H1 (cell line): ENCODE measurements around the gene LAX1. TPM values are rescaled to one million over a fixed set of nuclear protein-coding genes. Genes with fewer than 3 reads are reported as not detected.

Experiments used
- CTCF ChIA-PET: fragments of 300-600 bp; sonication (Branson Sonifier 250); formaldehyde crosslinking; loops from one replicate; lab custom pipeline; 2021; ENCODE audit not compliant: partially characterized antibody; lab: Charles Lee
- POLR2A ChIA-PET: fragments of 300-600 bp; sonication (Branson Sonifier 250); formaldehyde crosslinking; loops from one replicate; lab custom pipeline; 2021; ENCODE audit warnings: inconsistent platforms; ENCODE audit not compliant: partially characterized antibody; lab: Charles Lee
- DNase-seq, 2 experiments: peaks; one replicate each; pipeline versions ENCODE4 v3.0.0 to v3.0.0-alpha.2; 2010 to 2022; ENCODE audit warnings: low spot score in 2 of 2, low read depth in 1 of 2, mixed read lengths in 1 of 2
- FAIRE-seq: peaks from 2 replicates; lab custom pipeline; 2011; peaks lifted over from hg19 to GRCh38; lab: Jason Lieb, UNC
- H2AFZ ChIP-seq: 2 replicates; pipeline ENCODE4 v1.8.1; 2012; ENCODE audit warnings: low read length, inconsistent platforms
- H2AK5ac ChIP-seq: 2 replicates; pipeline ENCODE4 v1.6.1; 2013; ENCODE audit warnings: low read depth, low read length
- H2BK120ac ChIP-seq: replicated peaks from 2 replicates; pipeline ENCODE3; 2013; ENCODE audit warnings: low read depth, low read length, inconsistent platforms
- H2BK12ac ChIP-seq: 2 replicates; pipeline ENCODE4 v1.6.1; 2013; ENCODE audit warnings: low read depth, low read length
- H2BK15ac ChIP-seq: 2 replicates; pipeline ENCODE4 v1.6.1; 2013; ENCODE audit warnings: low read length
- H2BK20ac ChIP-seq: 2 replicates; pipeline ENCODE4 v1.6.1; 2013; ENCODE audit warnings: low read length
- H2BK5ac ChIP-seq: 2 replicates; pipeline ENCODE4 v1.6.1; 2013; ENCODE audit warnings: low read depth, low read length
- H3K14ac ChIP-seq: 2 replicates; pipeline ENCODE4 v1.6.1; 2013; ENCODE audit warnings: inconsistent platforms; ENCODE audit not compliant: insufficient read length
- H3K18ac ChIP-seq: 2 replicates; pipeline ENCODE4 v1.6.1; 2013; ENCODE audit warnings: low read length; ENCODE audit errors: extremely low read depth
- H3K23ac ChIP-seq: 2 replicates; pipeline ENCODE4 v1.6.1; 2013; ENCODE audit warnings: inconsistent platforms; ENCODE audit not compliant: insufficient read length
- H3K23me2 ChIP-seq: 2 replicates; pipeline ENCODE4 v1.6.1; 2013; ENCODE audit warnings: low read depth, low read length
- H3K27ac ChIP-seq: 2 replicates; pipeline ENCODE4 v1.6.1; 2011; ENCODE audit warnings: low read depth, low read length, inconsistent platforms
- H3K27me3 ChIP-seq, 4 experiments: replicated peaks in 1 of 4; 1 replicate in 1 of 4; 2 replicates in 3 of 4; pipeline versions ENCODE4 v1.6.1 to v1.8.1; 2011 to 2013; ENCODE audit warnings: low read length in 3 of 4, mild to moderate bottlenecking in 3 of 4, inconsistent platforms in 2 of 4, mixed read lengths in 2 of 4, moderate library complexity in 1 of 4; ENCODE audit not compliant: control insufficient read depth in 3 of 4, insufficient read depth in 3 of 4; ENCODE audit errors: extremely low read depth in 1 of 4
- H3K36me3 ChIP-seq, 4 experiments: 2 replicates each; pipeline versions ENCODE4 v1.6.1 to v1.8.1; 2011 to 2013; ENCODE audit warnings: mild to moderate bottlenecking in 4 of 4, low read length in 3 of 4, moderate library complexity in 2 of 4, control low read depth in 1 of 4, inconsistent platforms in 1 of 4; ENCODE audit not compliant: insufficient read depth in 4 of 4, control insufficient read depth in 2 of 4
- H3K4ac ChIP-seq: replicated peaks from 2 replicates; pipeline ENCODE3; 2013; ENCODE audit warnings: low read length, low read depth, mixed read lengths, inconsistent platforms; ENCODE audit not compliant: insufficient read length
- H3K4me1 ChIP-seq, 4 experiments: replicated peaks in 1 of 4; 1 replicate in 1 of 4; 2 replicates in 3 of 4; pipeline versions ENCODE4 v1.6.1 to v1.8.1; 2011 to 2013; ENCODE audit warnings: low read length in 3 of 4, inconsistent platforms in 2 of 4, mixed read lengths in 1 of 4; ENCODE audit not compliant: insufficient read depth in 4 of 4, control insufficient read depth in 3 of 4
- H3K4me2 ChIP-seq, 2 experiments: 2 replicates each; pipeline versions ENCODE4 v1.6.1 to v1.8.1; 2011 to 2013; ENCODE audit warnings: low read depth in 2 of 2, low read length in 2 of 2, control low read depth in 1 of 2, inconsistent platforms in 1 of 2, mild to moderate bottlenecking in 1 of 2; ENCODE audit not compliant: insufficient read depth in 1 of 2
- H3K4me3 ChIP-seq, 4 experiments: fragments of 200-600, 300-600 bp in 1 of 4; sonication (generic), shearing (Covaris generic), sonication (Bioruptor Twin) in 1 of 4; 2 replicates each; pipeline versions ENCODE4 v1.5.1 to v1.8.1; 2011 to 2016; ENCODE audit warnings: low read length in 4 of 4, low read depth in 3 of 4, control low read depth in 2 of 4, inconsistent platforms in 2 of 4, mild to moderate bottlenecking in 2 of 4, mixed read lengths in 1 of 4, moderate library complexity in 1 of 4; ENCODE audit not compliant: insufficient read depth in 2 of 4; ENCODE audit errors: extremely low read depth in 1 of 4
- H3K56ac ChIP-seq: replicated peaks from 2 replicates; pipeline ENCODE3; 2013; ENCODE audit warnings: low read depth, mild to moderate bottlenecking, mixed read lengths, low read length, inconsistent platforms; ENCODE audit not compliant: insufficient read length
- H3K79me1 ChIP-seq: 2 replicates; pipeline ENCODE4 v1.6.1; 2013; ENCODE audit warnings: low read depth, low read length, control low read depth
- H3K79me2 ChIP-seq, 2 experiments: 2 replicates each; pipeline versions ENCODE4 v1.6.1 to v1.8.1; 2012 to 2013; ENCODE audit warnings: low read length in 2 of 2, mild to moderate bottlenecking in 2 of 2, inconsistent platforms in 1 of 2; ENCODE audit not compliant: insufficient read depth in 2 of 2, control insufficient read depth in 1 of 2
- H3K9ac ChIP-seq, 4 experiments: replicated peaks in 1 of 4; 1 replicate in 1 of 4; 2 replicates in 3 of 4; pipeline versions ENCODE4 v1.6.1 to v1.8.1; 2011 to 2013; ENCODE audit warnings: low read depth in 3 of 4, low read length in 3 of 4, control low read depth in 2 of 4, mild to moderate bottlenecking in 2 of 4, moderate library complexity in 2 of 4, inconsistent platforms in 1 of 4; ENCODE audit errors: extremely low read depth in 1 of 4
- H3K9me3 ChIP-seq, 2 experiments: 2 replicates each; pipeline versions ENCODE4 v1.6.1 to v1.8.1; 2012 to 2013; ENCODE audit warnings: mild to moderate bottlenecking in 2 of 2, moderate library complexity in 2 of 2, control low read depth in 1 of 2, inconsistent platforms in 1 of 2, low read depth in 1 of 2, low read length in 1 of 2, mixed read lengths in 1 of 2; ENCODE audit not compliant: insufficient read depth in 2 of 2
- H4K20me1 ChIP-seq, 2 experiments: replicated peaks in 1 of 2; 2 replicates each; pipeline versions ENCODE3 to v1.8.1; 2011 to 2013; ENCODE audit warnings: inconsistent platforms in 2 of 2, low read length in 2 of 2, mild to moderate bottlenecking in 1 of 2; ENCODE audit not compliant: insufficient read depth in 2 of 2, control insufficient read depth in 1 of 2
- H4K5ac ChIP-seq: 2 replicates; pipeline ENCODE4 v1.6.1; 2013; ENCODE audit warnings: low read length, low read depth, mixed read lengths, inconsistent platforms; ENCODE audit not compliant: insufficient read length
- H4K8ac ChIP-seq: 2 replicates; pipeline ENCODE4 v1.8.0; 2013; ENCODE audit warnings: mild to moderate bottlenecking, moderate library complexity, low read length, inconsistent platforms; ENCODE audit not compliant: insufficient read depth; ENCODE audit errors: extremely low read depth
- H4K91ac ChIP-seq: replicated peaks from 2 replicates; pipeline ENCODE3; 2013; ENCODE audit warnings: low read length, mixed read lengths, inconsistent platforms; ENCODE audit not compliant: insufficient read length
- ASH2L ChIP-seq: fragments of 200-600, 300-600 bp; sonication (generic); IDR thresholded peaks from one replicate; pipeline ENCODE4 v1.7.1; 2017; ENCODE audit warnings: low read length
- CEBPB ChIP-seq: IDR thresholded peaks from 2 replicates; pipeline ENCODE4 v1.6.1; 2012; ENCODE audit warnings: low read depth, low read length
- HDAC2 ChIP-seq, 2 experiments: fragments of 300-600 bp in 1 of 2; sonication (generic) in 1 of 2; IDR thresholded peaks; 2 replicates each; pipeline ENCODE4 v1.6.1; 2011 to 2012; ENCODE audit warnings: low read depth in 2 of 2, low read length in 2 of 2, mild to moderate bottlenecking in 2 of 2, moderate library complexity in 2 of 2, borderline replicate concordance in 1 of 2, inconsistent platforms in 1 of 2
- HDAC6 ChIP-seq: IDR thresholded peaks from one replicate; pipeline ENCODE4 v1.7.1; 2012; ENCODE audit warnings: low read depth, mild to moderate bottlenecking, inconsistent platforms, low read length, moderate library complexity
- PHF8 ChIP-seq: fragments of 200-600 bp; sonication (generic); conservative IDR thresholded peaks from 2 replicates; pipeline ENCODE4 v1.7.1; 2012; ENCODE audit warnings: low read depth, mild to moderate bottlenecking, inconsistent platforms, low read length, moderate library complexity
- SAP30 ChIP-seq: fragments of 300-600 bp; sonication (generic); IDR thresholded peaks from 2 replicates; pipeline ENCODE4 v1.7.1; 2012; ENCODE audit warnings: low read length, moderate library complexity, mild to moderate bottlenecking, inconsistent platforms; ENCODE audit not compliant: insufficient read depth, insufficient replicate concordance
- SIN3A ChIP-seq, 2 experiments: IDR thresholded peaks in 1 of 2; conservative IDR thresholded peaks in 1 of 2; 2 replicates each; pipeline ENCODE4 v1.6.1; 2011 to 2012; ENCODE audit warnings: low read length in 2 of 2, improper control_type of control experiment in 1 of 2, low read depth in 1 of 2, mild to moderate bottlenecking in 1 of 2
- SIX5 ChIP-seq: IDR thresholded peaks from 2 replicates; pipeline ENCODE4 v1.6.1; 2011; ENCODE audit warnings: mild to moderate bottlenecking, low read depth, low read length
- YY1 ChIP-seq: IDR thresholded peaks from 2 replicates; pipeline ENCODE4 v1.6.1; 2011; ENCODE audit warnings: low read depth, mild to moderate bottlenecking, low read length
- WGBS, 2 experiments: shearing (Covaris generic) in 1 of 2; methylation state at CpG; one replicate each; pipeline versions ENCODE4 v1.1.6 to v1.1.7; 2013 to 2015; ENCODE audit warnings: low lambda C conversion rate in 2 of 2, mixed read lengths in 2 of 2, inconsistent platforms in 1 of 2, low coverage in 1 of 2, missing lambda C conversion rate in 1 of 2; ENCODE audit not compliant: insufficient replicate concordance in 2 of 2, insufficient coverage in 1 of 2, insufficient read length in 1 of 2; ENCODE audit errors: extremely low coverage in 1 of 2, missing lambda C conversion rate in 1 of 2; 5-methylcytosine and 5-hydroxymethylcytosine counted together
- polyA plus RNA-seq, 7 experiments: library from polyadenylated mRNA; depleted of rRNA in 3 of 7; stranded (reverse) in 5 of 7; unstranded in 2 of 7; fragments of >200 nt in 5 of 7; fragments of 200-250 nt in 2 of 7; gene quantifications; 1 replicate in 5 of 7; 2 replicates in 1 of 7; 4 replicates in 1 of 7; pipeline versions ENCODE4 v1.2.1 to v1.2.3, GENCODE V29; 2011 to 2013; ENCODE audit warnings: missing spikeins in 2 of 7, mixed read lengths in 2 of 7
- total RNA-seq: library from RNA; stranded (reverse); fragmentation: NEBNext Ultra II Directional; extraction: Animal tissue kit (Norgen Biotek cat#: 25700); gene quantifications from 2 replicates; pipeline ENCODE4 v1.2.1, GENCODE V29; 2021
- TF ChIP-seq, protein P1 (sequence below), 3 experiments: IDR thresholded peaks; 1 replicate in 2 of 3; 2 replicates in 1 of 3; pipeline versions ENCODE4 v1.5.1 to v1.6.1; 2011; ENCODE audit warnings: low read length in 3 of 3, mild to moderate bottlenecking in 3 of 3, inconsistent platforms in 2 of 3, low read depth in 1 of 3, moderate library complexity in 1 of 3; ENCODE audit not compliant: insufficient read depth in 1 of 3; ENCODE audit errors: control extremely low read depth in 1 of 3

LAX1 gene
- total and polyA plus RNA-seq, 2 of the 8 experiments (the other 6 are each of a cell fraction or from before 2014, with no cell fraction given) = 0.11 TPM; not detected in 1

DNA sequence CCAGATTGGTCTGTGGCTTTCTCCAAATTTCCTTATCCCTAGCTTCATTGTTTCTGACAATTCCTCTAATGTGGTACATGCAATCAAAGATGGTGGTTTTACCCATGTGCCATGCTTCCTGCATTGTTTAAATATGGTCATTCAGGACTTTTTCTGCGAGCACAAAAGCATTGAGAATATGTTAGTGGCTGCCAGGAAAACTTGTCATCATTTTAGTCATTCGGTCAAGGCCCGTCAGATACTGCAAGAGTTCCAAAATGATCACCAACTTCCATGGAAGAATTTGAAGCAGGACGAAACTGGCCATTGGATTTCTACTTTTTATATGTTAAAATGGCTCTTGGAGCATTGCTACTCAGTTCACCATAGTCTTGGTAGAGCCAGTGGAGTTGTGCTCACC, 34.2 kb downstream of the LAX1 start:
- H3K18ac ChIP-seq = no peak overlapping the region
- CTCF ChIA-PET = no interaction called here
- TF ChIP-seq SIX5 (no peak), HDAC2 (IDR thresholded peaks at IDR 0.05; ENCODE audit: borderline replicate concordance in 1 of 2, low read depth in 2 of 2, low read length in 2 of 2) (no peak), ASH2L (no peak), SIN3A (conservative IDR thresholded peaks at IDR 0.05 in 1 of 2, IDR thresholded peaks at IDR 0.05 in 1 of 2; ENCODE audit: low read depth in 1 of 2, low read length in 2 of 2) (no peak), CEBPB (no peak), YY1 (no peak), SAP30 (no peak), PHF8 (no peak), HDAC6 (no peak)
- TF ChIP-seq, protein P1, sequence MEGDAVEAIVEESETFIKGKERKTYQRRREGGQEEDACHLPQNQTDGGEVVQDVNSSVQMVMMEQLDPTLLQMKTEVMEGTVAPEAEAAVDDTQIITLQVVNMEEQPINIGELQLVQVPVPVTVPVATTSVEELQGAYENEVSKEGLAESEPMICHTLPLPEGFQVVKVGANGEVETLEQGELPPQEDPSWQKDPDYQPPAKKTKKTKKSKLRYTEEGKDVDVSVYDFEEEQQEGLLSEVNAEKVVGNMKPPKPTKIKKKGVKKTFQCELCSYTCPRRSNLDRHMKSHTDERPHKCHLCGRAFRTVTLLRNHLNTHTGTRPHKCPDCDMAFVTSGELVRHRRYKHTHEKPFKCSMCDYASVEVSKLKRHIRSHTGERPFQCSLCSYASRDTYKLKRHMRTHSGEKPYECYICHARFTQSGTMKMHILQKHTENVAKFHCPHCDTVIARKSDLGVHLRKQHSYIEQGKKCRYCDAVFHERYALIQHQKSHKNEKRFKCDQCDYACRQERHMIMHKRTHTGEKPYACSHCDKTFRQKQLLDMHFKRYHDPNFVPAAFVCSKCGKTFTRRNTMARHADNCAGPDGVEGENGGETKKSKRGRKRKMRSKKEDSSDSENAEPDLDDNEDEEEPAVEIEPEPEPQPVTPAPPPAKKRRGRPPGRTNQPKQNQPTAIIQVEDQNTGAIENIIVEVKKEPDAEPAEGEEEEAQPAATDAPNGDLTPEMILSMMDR (IDR thresholded peaks at IDR 0.05; ENCODE audit: control extremely low read depth in 1 of 3, insufficient read depth in 1 of 3, low read depth in 1 of 3, low read length in 3 of 3) = no peak

More for the DNA sequence above, 34.2 kb downstream of the LAX1 start:
- H2AK5ac ChIP-seq = no peak overlapping the region
- H4K5ac ChIP-seq = no peak overlapping the region
- peaks cover 0 to 4% (median 0%) of the 10 kb centered on the region in 4 experiments; a peak in 1 of 7 replicates for H3K4me1 ChIP-seq
- no peak overlapping the region for H3K56ac ChIP-seq
- H2BK20ac ChIP-seq = no peak overlapping the region
- H3K27me3 ChIP-seq = no peaks in the 10 kb centered on the region
- H3K79me2 ChIP-seq = peaks cover 33 to 76% of the 10 kb centered on the region in 2 experiments
- no peak overlapping the region for H2BK15ac ChIP-seq
- H3K9ac ChIP-seq = no peak overlapping the region
- no peak overlapping the region for H2BK120ac ChIP-seq
- FAIRE-seq (no peak), DNase-seq (no peak)
- 98% methylated on average over 4 of the region's 4 CpGs; no CpG with 5 or more reads in 1 of the 2 experiments for WGBS, 2 experiments
- H3K79me1 ChIP-seq = peaks cover 7% of the 10 kb centered on the region
- H2AFZ ChIP-seq = no peak overlapping the region
- H3K4me2 ChIP-seq = no peak overlapping the region
- peaks cover 0 to 9% of the 10 kb centered on the region in 2 experiments for H4K20me1 ChIP-seq
- H3K23ac ChIP-seq = no peak overlapping the region
- H3K23me2 ChIP-seq = no peaks in the 10 kb centered on the region
- H4K91ac ChIP-seq = no peak overlapping the region
- H3K14ac ChIP-seq = no peak overlapping the region
- no peak overlapping the region for H2BK5ac ChIP-seq
- H3K27ac ChIP-seq = no peak overlapping the region
- peaks cover 2 to 49% (median 17%) of the 10 kb centered on the region in 4 experiments; a peak in 4 of 8 replicates for H3K36me3 ChIP-seq
- H3K4ac ChIP-seq = no peak overlapping the region
- H3K4me3 ChIP-seq = no peak overlapping the region
- no peak overlapping the region for H4K8ac ChIP-seq
- H2BK12ac ChIP-seq = no peak overlapping the region
- POLR2A ChIA-PET = interaction anchor here (1.2 to 4.2 kb wide), 2 partner anchors 8 to 12 kb away, joined by 4 to 20 read pairs; no protein-coding TSS in a partner anchor
- H3K9me3 ChIP-seq = peaks cover 4 to 10% of the 10 kb centered on the region in 2 experiments; a peak in 2 of 4 replicates
